ENCODE measurements around the gene GLI1.

DNA sequence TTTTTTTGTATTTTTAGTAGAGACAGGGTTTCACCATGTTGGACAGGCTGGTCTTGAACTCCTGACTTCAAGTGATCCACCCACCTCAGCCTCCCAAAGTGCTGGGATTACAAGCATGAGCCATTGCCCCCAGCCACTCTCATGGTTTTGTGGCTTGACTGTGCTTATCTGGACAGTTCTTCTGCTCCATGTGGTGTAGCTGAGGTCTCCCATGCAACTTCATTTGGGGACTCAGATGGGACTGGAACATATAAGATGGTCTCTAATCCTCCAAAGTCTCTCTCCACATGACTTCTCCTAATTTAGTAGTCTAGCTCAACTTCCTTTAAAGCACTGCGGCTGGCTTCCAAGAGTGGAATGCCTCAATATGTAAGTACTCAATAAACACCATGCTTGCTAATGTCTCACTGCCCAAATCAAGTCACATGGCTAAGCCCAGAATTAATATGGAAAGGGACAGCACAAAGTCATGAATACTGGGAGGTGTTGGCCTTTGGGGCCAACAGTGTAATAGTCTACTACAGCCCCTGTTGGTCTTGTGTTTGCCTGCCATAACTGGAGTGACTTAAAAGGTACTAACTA is 17.6 kb upstream of the GLI1 start:
- TF ChIP-seq, protein P1, sequence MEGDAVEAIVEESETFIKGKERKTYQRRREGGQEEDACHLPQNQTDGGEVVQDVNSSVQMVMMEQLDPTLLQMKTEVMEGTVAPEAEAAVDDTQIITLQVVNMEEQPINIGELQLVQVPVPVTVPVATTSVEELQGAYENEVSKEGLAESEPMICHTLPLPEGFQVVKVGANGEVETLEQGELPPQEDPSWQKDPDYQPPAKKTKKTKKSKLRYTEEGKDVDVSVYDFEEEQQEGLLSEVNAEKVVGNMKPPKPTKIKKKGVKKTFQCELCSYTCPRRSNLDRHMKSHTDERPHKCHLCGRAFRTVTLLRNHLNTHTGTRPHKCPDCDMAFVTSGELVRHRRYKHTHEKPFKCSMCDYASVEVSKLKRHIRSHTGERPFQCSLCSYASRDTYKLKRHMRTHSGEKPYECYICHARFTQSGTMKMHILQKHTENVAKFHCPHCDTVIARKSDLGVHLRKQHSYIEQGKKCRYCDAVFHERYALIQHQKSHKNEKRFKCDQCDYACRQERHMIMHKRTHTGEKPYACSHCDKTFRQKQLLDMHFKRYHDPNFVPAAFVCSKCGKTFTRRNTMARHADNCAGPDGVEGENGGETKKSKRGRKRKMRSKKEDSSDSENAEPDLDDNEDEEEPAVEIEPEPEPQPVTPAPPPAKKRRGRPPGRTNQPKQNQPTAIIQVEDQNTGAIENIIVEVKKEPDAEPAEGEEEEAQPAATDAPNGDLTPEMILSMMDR (IDR thresholded peaks at IDR 0.05): no peak
- TF ChIP-seq POLR2A (IDR thresholded peaks at IDR 0.05): no peak

Measured in esophagus squamous epithelium (tissue), 4 donors.